Stimulated activated naive B cell treated with anti-CD40 and anti-IgM and Interleukin-4, amounts not matched to agents 10 μg/mL and 1 μg/mL and 100 μg/mL, for 72 hours (primary cell): ENCODE results near the gene ST6GALNAC5.

Source experiments
- ATAC-seq, 2 donors: fragments of 150-1000 bp; cut with Tn5 transposase; replicated peaks; 2 replicates each; pipeline ENCODE4 v1.10.0; 2021; ENCODE audit warnings: moderate library complexity in 1 of 2
- DNase-seq: peaks from one replicate; pipeline ENCODE4 v3.0.0; 2021
- H3K27ac Mint-ChIP-seq: one replicate; pipeline ENCODE4 v1.8.0; 2022; ENCODE audit warnings: mild to moderate bottlenecking, mixed read lengths
- H3K27me3 Mint-ChIP-seq, 2 donors: one replicate each; pipeline ENCODE4 v1.8.0; 2022; ENCODE audit warnings: mixed read lengths in 2 of 2
- H3K36me3 Mint-ChIP-seq, 2 donors: one replicate each; pipeline ENCODE4 v1.8.0; 2022; ENCODE audit warnings: mixed read lengths in 2 of 2, mild to moderate bottlenecking in 1 of 2
- H3K4me1 Mint-ChIP-seq, 2 donors: one replicate each; pipeline ENCODE4 v1.8.0; 2022; ENCODE audit warnings: mixed read lengths in 2 of 2, mild to moderate bottlenecking in 1 of 2
- H3K4me3 Mint-ChIP-seq, 2 donors: one replicate each; pipeline ENCODE4 v1.8.0; 2022; ENCODE audit warnings: mild to moderate bottlenecking in 2 of 2, mixed read lengths in 2 of 2, moderate library complexity in 1 of 2
- H3K9me3 Mint-ChIP-seq, 2 donors: one replicate each; pipeline ENCODE4 v1.8.0; 2022; ENCODE audit warnings: mixed read lengths in 2 of 2, mild to moderate bottlenecking in 1 of 2

The ST6GALNAC5 gene

GRCh38 chr1:77018761-77019160 is 151.5 kb downstream of the ST6GALNAC5 start:
- Mint-ChIP-seq H3K9me3 (peaks cover 0 to 3% of the 10 kb centered on the region in 2 donors), H3K27me3 (peaks cover 0 to 8% of the 10 kb centered on the region in 2 donors), H3K4me1 (no peaks in the 10 kb centered on the region), H3K36me3 (no peaks in the 10 kb centered on the region), H3K4me3 (no peak overlapping the region), H3K27ac (no peak overlapping the region)
- ATAC-seq: no peak
- no peak for DNase-seq

- Mint-ChIP-seq H3K4me3 (no peak overlapping the region), H3K9me3 (no peaks in the 10 kb centered on the region), H3K27me3 (peaks cover 0 to 6% of the 10 kb centered on the region in 2 donors), H3K27ac (no peak overlapping the region), H3K36me3 (no peaks in the 10 kb centered on the region), H3K4me1 (no peaks in the 10 kb centered on the region)
- no peak for DNase-seq
- ATAC-seq: no peak
These were observed 154.5 kb downstream of the ST6GALNAC5 start for GRCh38 chr1:77021732-77022131.

- H3K4me1 Mint-ChIP-seq: no peaks in the 10 kb centered on the region
- H3K36me3 Mint-ChIP-seq: no peaks in the 10 kb centered on the region
- peaks cover 0 to 6% of the 10 kb centered on the region in 2 donors for H3K27me3 Mint-ChIP-seq
- no peak overlapping the region for H3K4me3 Mint-ChIP-seq
- H3K9me3 Mint-ChIP-seq: no peaks in the 10 kb centered on the region
- no peak overlapping the region for H3K27ac Mint-ChIP-seq
- ATAC-seq: peak in 1 of 2 donors; percentile 27
- no peak for DNase-seq
These were observed 157.2 kb downstream of the ST6GALNAC5 start for GRCh38 chr1:77024500-77024899.

- Mint-ChIP-seq H3K36me3 (no peaks in the 10 kb centered on the region), H3K27ac (no peak overlapping the region), H3K4me3 (no peak overlapping the region), H3K4me1 (no peaks in the 10 kb centered on the region), H3K27me3 (peaks cover 0 to 6% of the 10 kb centered on the region in 2 donors), H3K9me3 (no peaks in the 10 kb centered on the region)
- DNase-seq (no peak), ATAC-seq (no peak)
These were observed 158.3 kb downstream of the ST6GALNAC5 start for GRCh38 chr1:77025599-77025998.

GRCh38 chr1:77026135-77026534 is 158.9 kb downstream of the ST6GALNAC5 start:
- Mint-ChIP-seq H3K4me3 (no peak overlapping the region), H3K9me3 (no peaks in the 10 kb centered on the region), H3K4me1 (no peaks in the 10 kb centered on the region), H3K27me3 (peaks cover 0 to 6% of the 10 kb centered on the region in 2 donors), H3K36me3 (no peaks in the 10 kb centered on the region), H3K27ac (no peak overlapping the region)
- DNase-seq (no peak), ATAC-seq (no peak)

- ATAC-seq: no peak
These were observed 159.4 kb downstream of the ST6GALNAC5 start for GRCh38 chr1:77026640-77027039.

GRCh38 chr1:77027847-77028246 is 160.6 kb downstream of the ST6GALNAC5 start:
- Mint-ChIP-seq H3K4me1 (no peaks in the 10 kb centered on the region), H3K9me3 (no peaks in the 10 kb centered on the region), H3K36me3 (no peaks in the 10 kb centered on the region), H3K27me3 (peaks cover 5 to 15% of the 10 kb centered on the region in 2 donors), H3K27ac (no peak overlapping the region), H3K4me3 (no peak overlapping the region)
- DNase-seq (no peak), ATAC-seq (no peak)

More at GRCh38 chr1:77026640-77027039, 159.4 kb downstream of the ST6GALNAC5 start:
- no peaks in the 10 kb centered on the region for H3K36me3 Mint-ChIP-seq
- H3K4me3 Mint-ChIP-seq: no peak overlapping the region
- no peaks in the 10 kb centered on the region for H3K4me1 Mint-ChIP-seq
- no peak for DNase-seq
- no peaks in the 10 kb centered on the region for H3K9me3 Mint-ChIP-seq
- no peak overlapping the region for H3K27ac Mint-ChIP-seq
- peaks cover 0 to 7% of the 10 kb centered on the region in 2 donors for H3K27me3 Mint-ChIP-seq

- H3K36me3 Mint-ChIP-seq: no peaks in the 10 kb centered on the region
- DNase-seq (no peak), ATAC-seq (no peak)
- H3K27me3 Mint-ChIP-seq: peaks cover 12 to 20% of the 10 kb centered on the region in 2 donors
- H3K4me3 Mint-ChIP-seq: no peak overlapping the region
- no peak overlapping the region for H3K27ac Mint-ChIP-seq
- H3K4me1 Mint-ChIP-seq: no peaks in the 10 kb centered on the region
- no peaks in the 10 kb centered on the region for H3K9me3 Mint-ChIP-seq
These were observed 163.3 kb downstream of the ST6GALNAC5 start for GRCh38 chr1:77030401-77031105.

- ATAC-seq: no peak
- Mint-ChIP-seq H3K36me3 (no peaks in the 10 kb centered on the region), H3K27ac (no peak overlapping the region), H3K4me3 (no peak overlapping the region), H3K27me3 (peaks cover 12 to 20% of the 10 kb centered on the region in 2 donors), H3K4me1 (no peaks in the 10 kb centered on the region), H3K9me3 (no peaks in the 10 kb centered on the region)
- no peak for DNase-seq
These were observed 163.9 kb downstream of the ST6GALNAC5 start for GRCh38 chr1:77031106-77031662.

- DNase-seq (no peak), ATAC-seq (no peak)
- Mint-ChIP-seq H3K27ac (no peak overlapping the region), H3K4me1 (no peaks in the 10 kb centered on the region), H3K27me3 (peaks cover 14 to 16% of the 10 kb centered on the region in 2 donors), H3K4me3 (no peak overlapping the region), H3K36me3 (peaks cover 0 to 3% of the 10 kb centered on the region in 2 donors), H3K9me3 (peaks cover 6 to 7% of the 10 kb centered on the region in 2 donors)
These were observed 169.3 kb downstream of the ST6GALNAC5 start for GRCh38 chr1:77036560-77036959.

GRCh38 chr1:77037038-77037437 is 169.8 kb downstream of the ST6GALNAC5 start:
- H3K36me3 Mint-ChIP-seq: peaks cover 0 to 3% of the 10 kb centered on the region in 2 donors

GRCh38 chr1:77038000-77038399 is 170.7 kb downstream of the ST6GALNAC5 start:
- H3K4me1 Mint-ChIP-seq: no peaks in the 10 kb centered on the region
- H3K4me3 Mint-ChIP-seq: no peak overlapping the region
- DNase-seq: no peak

More at GRCh38 chr1:77037038-77037437, 169.8 kb downstream of the ST6GALNAC5 start:
- Mint-ChIP-seq H3K4me3 (no peak overlapping the region), H3K27me3 (peaks cover 9 to 15% of the 10 kb centered on the region in 2 donors), H3K9me3 (peaks cover 6 to 7% of the 10 kb centered on the region in 2 donors), H3K4me1 (no peaks in the 10 kb centered on the region), H3K27ac (no peak overlapping the region)
- ATAC-seq: no peak
- DNase-seq: no peak

GRCh38 chr1:77039111-77039510 is 171.8 kb downstream of the ST6GALNAC5 start:
- Mint-ChIP-seq H3K9me3 (peaks cover 6 to 7% of the 10 kb centered on the region in 2 donors), H3K36me3 (peaks cover 0 to 3% of the 10 kb centered on the region in 2 donors), H3K4me3 (no peak overlapping the region), H3K4me1 (no peaks in the 10 kb centered on the region), H3K27me3 (peaks cover 0 to 6% of the 10 kb centered on the region in 2 donors), H3K27ac (no peak overlapping the region)
- ATAC-seq (no peak), DNase-seq (no peak)

More at GRCh38 chr1:77038000-77038399, 170.7 kb downstream of the ST6GALNAC5 start:
- Mint-ChIP-seq H3K9me3 (peaks cover 6 to 7% of the 10 kb centered on the region in 2 donors), H3K36me3 (peaks cover 0 to 3% of the 10 kb centered on the region in 2 donors), H3K27me3 (peaks cover 5 to 11% of the 10 kb centered on the region in 2 donors), H3K27ac (no peak overlapping the region)
- ATAC-seq: no peak

- Mint-ChIP-seq H3K4me1 (no peaks in the 10 kb centered on the region), H3K27me3 (peaks cover under 1 to 4% of the 10 kb centered on the region in 2 donors), H3K27ac (no peak overlapping the region), H3K36me3 (peaks cover 0 to 3% of the 10 kb centered on the region in 2 donors), H3K9me3 (peaks cover 6 to 7% of the 10 kb centered on the region in 2 donors), H3K4me3 (no peak overlapping the region)
- DNase-seq (no peak), ATAC-seq (no peak)
These were observed 172.5 kb downstream of the ST6GALNAC5 start for GRCh38 chr1:77039739-77040138.

GRCh38 chr1:77040826-77041225 is 173.5 kb downstream of the ST6GALNAC5 start:
- H3K27me3 Mint-ChIP-seq: peaks cover 4 to 5% of the 10 kb centered on the region in 2 donors

More at GRCh38 chr1:77040826-77041225, 173.5 kb downstream of the ST6GALNAC5 start:
- DNase-seq (no peak), ATAC-seq (peak in 1 of 2 donors; percentile 22)
- H3K9me3 Mint-ChIP-seq: peaks cover 6 to 7% of the 10 kb centered on the region in 2 donors
- no peaks in the 10 kb centered on the region for H3K4me1 Mint-ChIP-seq
- no peak overlapping the region for H3K27ac Mint-ChIP-seq
- peaks cover 0 to 3% of the 10 kb centered on the region in 2 donors for H3K36me3 Mint-ChIP-seq
- no peak overlapping the region for H3K4me3 Mint-ChIP-seq
